ENCODE measurements around the gene RPEL1.

- TF ChIP-seq CTCF (IDR thresholded peaks at IDR 0.05) (no peak), HOXB5 (CRISPR knock-in tag; IDR thresholded peaks at IDR 0.05) (no peak)
These were observed 27.4 kb downstream of the RPEL1 start for GRCh38 chr10:103273041-103273441.
